NCI-H1092 (cell line): ENCODE data around the gene ZBED6.
"Not testable (repeated sequence)": the region's sequence is repeated elsewhere in the genome, so short reads cannot be mapped to it uniquely, and the experiment has no call there.

Experiments used
- DNase-seq: peaks from one replicate; lab custom pipeline; 2025; lab: John Stamatoyannopoulos, UW

Gene ZBED6

DNA sequence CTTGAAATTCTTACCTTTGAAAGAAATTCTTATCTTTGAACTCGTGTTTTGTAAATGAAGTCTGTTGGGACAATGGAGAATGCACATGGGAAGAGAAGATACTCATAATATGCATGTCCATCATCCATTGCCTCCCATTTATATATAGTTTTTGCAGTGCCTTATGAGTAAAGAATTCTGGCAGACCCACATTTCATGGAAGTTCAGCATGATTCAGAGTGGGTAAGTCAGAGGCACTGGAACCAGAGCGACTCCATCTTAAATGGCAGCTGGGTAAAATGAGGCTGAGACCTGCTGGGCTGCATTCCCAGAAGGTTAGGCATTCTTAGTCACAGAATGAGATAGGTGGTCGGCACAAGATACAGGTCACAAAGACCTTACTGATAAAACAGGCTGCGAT lies 16.6 kb upstream of the ZBED6 start:
- no peak for DNase-seq

GRCh38 chr1:203781962-203782361 lies 13.5 kb upstream of the ZBED6 start:
- DNase-seq: no peak

DNA sequence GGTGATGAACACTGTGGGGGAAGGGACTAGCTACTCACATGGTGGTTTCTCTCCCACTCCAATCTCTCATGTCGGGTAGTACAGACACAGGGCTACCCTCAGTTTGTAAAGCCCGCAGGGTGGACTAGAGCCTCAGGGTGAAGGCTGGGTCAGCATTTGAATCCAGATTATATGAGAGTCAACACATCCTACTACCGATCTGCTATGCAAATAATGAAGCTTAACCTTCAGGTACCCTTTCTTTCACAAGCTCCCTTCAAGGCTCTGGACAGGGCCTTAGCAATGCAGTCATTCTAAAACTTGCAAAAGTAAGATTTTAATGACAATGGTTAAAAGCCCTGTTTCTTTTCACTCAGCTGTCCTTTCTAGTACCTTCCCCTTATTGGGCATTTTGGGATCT lies 5.5 kb upstream of the ZBED6 start:
- DNase-seq: no peak

DNA sequence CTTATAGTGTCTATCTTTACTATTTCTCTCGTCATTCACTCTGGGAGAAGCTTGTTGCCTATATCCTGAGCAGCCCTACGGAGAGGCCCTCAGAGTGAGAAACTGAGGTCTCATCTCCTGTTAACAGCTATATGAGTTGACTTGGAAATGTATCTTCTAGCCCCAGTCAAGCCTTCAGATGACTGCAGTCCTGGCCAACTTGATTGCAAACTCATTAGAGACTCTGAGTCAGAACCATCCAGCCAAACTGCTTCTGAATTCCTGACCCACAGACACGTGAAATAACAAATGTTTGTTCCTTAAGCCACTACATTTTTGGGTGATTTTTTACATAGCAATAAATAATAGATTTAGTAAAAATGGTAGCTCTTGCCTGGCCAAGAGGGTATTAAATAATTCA lies 3.9 kb upstream of the ZBED6 start:
- DNase-seq: no peak

- DNase-seq: no peak
These were observed 2.9 kb upstream of the ZBED6 start for GRCh38 chr1:203792486-203792885.

DNA sequence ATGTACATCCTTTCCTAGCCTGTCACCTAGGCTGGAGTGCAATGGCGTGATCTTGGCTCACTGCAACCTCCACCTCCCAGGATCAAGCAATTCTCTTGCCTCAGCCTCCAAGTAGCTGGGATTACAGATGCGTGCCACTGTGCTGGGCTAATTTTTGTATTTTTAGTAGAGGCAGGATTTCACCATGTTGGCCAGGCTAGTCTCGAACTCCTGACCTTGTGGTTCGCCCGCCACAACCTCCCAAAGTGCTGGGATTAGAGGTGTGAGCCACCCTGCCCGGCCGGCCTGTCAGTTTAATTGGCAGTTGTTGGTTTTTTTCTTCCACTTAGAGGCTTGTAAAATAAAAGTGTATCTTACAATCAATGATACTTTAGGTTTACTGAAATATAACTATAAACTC lies 1.9 kb upstream of the ZBED6 start:
- DNase-seq: not testable (repeated sequence)

DNA sequence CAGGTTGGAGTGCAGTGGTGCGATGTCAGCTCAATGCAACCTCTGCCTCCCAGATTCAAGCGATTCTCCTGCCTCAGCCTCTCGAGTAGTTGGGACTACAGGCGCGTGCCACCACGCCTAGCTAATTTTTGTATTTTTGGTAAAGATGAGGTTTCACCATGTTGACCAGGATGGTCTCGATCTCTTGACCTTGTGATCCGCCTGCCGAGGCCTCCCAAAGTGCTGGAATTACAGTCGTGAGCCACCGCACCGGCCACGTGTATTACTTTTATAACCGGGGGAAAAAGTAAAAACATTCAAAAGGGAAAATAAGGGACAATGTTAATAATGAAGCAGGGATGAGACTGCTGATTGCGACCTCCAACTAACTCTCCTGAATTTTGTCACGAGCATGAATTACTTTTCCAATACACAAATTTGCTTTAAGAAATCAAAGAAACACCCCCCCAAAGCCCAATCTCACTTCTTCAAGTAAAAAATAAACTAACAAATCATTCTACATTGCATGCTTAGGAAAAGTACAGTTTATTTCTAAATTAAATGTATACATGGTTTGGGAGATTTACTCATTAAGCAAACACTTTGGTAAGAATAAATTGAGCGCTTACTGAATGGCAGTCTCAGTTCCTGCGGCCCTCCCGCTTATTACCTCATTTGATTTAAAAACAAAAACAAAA lies 521 bp upstream of the ZBED6 start:
- no peak for DNase-seq

DNA sequence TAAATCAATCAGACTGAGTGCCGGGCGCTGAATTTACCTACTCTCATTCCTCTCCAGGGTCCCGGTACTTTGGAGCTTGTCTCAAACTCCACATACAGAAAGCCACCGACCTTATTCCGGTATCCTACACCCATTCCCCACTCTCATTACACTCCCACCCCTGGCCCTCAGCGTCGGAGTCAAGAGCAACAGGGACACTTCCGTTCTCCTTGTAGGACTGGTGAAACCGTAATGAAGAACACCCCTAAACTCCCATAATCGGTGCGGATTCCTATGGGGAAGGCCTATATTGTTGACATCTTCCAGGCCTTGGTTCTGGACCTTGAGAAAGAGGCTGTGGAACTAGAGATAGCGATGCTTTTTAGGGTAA lies 798 bp downstream of the ZBED6 start:
- no peak for DNase-seq

DNA sequence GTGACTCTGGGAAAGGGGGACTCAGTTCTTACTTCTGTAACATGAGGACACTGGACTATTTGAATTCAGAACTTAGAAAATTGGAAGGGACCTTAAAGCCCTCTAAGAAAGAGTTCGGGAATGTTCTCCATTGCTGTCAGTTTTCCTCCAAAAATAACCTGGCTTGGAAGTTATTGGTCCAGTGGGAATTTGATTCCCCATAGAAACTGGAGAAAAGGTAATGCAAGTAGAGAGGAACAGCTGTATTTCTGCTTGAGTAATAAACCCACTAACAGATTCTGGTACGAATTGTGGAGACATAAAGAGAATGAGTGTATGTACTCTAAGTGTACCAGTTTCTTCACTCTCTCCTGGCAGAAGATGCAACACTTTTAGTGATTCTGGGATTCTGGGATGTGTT lies 1.8 kb downstream of the ZBED6 start:
- DNase-seq: no peak

DNA sequence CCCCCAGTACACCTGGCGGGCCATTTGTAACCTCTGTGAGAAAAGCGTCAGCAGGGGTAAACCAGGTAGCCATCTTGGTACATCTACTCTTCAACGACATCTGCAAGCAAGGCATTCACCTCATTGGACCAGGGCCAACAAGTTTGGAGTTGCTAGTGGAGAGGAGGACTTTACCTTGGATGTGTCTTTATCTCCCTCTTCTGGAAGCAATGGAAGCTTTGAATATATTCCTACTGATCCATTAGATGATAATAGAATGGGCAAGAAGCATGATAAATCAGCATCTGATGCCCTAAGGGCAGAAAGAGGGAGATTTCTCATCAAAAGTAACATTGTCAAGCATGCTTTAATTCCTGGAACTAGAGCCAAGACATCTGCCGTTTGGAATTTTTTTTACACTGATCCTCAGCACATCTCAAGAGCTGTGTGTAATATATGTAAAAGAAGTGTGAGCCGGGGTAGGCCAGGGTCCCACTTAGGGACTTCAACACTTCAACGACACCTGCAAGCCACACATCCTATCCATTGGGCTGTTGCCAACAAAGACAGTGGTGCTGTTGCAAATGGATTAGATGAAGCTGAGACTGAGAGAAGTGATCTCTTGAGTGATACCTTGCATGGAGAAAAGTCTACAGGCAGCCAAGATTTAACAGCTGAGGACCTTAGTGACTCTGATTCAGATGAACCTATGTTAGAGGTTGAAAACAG lies 2.7 kb downstream of the ZBED6 start:
- no peak for DNase-seq

- no peak for DNase-seq
These were observed 3.7 kb downstream of the ZBED6 start for GRCh38 chr1:203799157-203799556.

- DNase-seq: no peak
These were observed 4.5 kb downstream of the ZBED6 start for GRCh38 chr1:203799971-203800370.

DNA sequence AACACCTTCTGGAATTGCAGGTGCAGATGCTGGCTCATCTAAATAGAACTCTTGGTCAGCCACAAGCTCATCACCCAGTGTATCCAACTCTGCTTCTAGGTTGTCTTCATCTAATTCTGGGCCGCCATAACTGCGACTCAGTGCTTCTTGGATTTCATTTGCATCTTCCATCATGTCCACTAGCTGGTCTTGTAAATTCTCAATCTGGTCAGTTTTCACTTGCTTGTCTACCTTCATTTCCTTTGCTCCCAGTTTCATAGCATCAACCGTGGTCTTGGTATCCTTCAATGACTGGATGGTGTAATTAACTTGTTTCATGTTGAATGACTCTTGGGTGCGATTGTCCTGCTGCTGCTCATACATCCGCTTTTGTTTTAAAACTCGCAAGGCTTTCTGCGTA lies 10.3 kb downstream of the ZBED6 start:
- no peak for DNase-seq

- DNase-seq: no peak
These were observed 11.8 kb downstream of the ZBED6 start for GRCh38 chr1:203807196-203807595.

DNA sequence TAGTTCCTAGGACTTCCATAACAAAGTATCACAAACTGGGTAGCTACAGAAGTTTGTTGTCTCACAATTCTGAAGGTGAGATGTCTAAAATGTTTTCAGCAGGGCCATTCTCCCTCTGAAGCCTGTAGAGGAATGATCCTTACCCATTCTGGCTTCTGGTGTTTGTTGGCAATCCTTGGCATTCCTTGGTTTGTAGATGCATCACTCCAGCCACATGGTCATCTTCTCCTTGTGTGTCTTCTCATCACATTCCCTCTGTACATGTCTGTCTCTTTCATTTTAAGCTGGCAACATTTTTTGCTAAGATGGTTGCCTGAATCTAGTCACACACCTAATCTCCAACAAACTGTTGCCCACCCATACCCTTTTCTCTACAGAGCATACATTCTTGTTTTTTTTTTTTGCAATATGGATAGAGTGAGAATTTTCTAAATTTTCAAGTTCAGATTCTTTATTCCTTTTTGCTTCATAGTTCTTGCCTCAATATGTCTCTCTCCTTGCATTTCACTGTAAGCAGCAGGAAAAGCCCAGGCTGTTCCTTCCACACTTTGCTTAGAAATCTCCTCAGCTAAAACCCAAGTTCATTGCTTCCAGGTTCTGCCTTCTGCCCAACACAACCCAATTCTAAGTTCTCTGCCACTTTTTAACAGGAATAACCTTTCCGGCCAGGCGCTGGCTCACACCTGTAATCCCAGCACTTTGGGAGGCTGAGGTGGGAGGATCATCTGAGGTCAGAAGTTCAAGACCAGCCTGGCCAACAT lies 18.3 kb downstream of the ZBED6 start:
- no peak for DNase-seq

DNA sequence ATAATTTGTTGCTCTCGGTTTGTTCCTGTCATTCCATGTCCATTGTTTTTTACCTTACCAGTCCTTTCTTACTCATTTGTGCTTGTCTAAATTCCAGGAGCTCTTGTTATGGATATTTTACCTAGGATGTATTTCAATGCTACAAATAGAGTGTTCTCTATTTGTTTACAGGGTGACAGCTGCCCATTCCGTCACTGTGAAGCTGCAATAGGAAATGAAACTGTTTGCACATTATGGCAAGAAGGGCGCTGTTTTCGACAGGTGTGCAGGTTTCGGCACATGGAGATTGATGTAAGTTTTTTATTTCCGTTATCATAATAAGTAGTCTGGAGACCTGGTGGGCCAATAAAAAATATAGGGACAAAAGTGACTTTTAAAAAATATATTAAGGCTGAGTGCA lies 23.0 kb downstream of the ZBED6 start:
- no peak for DNase-seq

DNA sequence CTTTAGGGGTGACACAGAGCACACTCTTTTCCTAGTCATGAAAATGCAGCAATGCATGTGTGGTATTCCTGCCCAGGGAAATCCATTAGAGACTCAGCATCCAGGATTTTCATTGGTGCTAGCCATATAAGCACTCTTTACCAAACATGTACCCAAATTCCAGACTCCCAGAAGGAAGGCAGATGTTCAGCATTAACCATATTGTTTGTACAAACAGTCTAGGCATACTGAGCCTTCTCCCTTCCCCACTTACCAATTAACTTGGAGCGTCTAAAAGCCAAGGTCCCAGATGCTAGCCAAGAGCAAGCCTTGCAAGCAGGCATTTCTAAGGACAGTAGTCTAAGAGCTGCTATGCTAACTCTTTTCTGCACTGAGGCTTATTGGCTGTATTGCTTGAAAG lies 27.9 kb downstream of the ZBED6 start:
- no peak for DNase-seq

DNA sequence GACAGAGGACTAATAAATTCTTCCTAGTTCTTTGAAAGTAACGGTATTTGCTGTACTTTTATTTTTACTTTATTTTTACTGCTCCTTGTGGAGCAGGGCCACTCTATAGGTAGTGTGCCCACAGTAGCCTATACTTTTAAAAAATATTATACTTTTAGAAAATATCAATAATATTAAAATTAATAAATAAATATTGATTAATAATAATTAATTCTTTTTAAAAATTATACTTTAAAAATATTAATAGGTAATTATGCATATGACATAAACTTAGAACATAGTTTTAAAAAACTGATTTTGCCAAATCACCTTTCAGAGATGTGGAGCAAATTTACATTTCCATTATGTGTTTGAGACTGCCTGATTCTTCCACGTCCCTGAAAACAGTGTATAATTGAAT lies 30.8 kb downstream of the ZBED6 start:
- DNase-seq: no peak

DNA sequence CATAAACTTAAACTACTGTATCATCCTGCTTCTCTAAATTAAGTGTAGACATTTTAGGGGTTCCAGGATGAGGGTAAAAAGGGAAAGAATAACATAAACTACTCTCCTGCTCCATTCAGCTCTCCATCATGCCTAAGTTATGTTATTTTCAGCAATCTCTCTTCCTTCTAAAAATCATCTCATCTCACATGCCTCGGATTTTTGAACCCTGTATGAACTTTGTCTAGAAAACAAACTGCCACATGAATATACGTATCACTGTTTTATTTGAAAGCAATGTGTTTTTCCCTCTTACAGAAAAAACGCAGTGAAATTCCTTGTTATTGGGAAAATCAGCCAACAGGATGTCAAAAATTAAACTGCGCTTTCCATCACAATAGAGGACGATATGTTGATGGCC lies 32.6 kb downstream of the ZBED6 start:
- DNase-seq: no peak

DNA sequence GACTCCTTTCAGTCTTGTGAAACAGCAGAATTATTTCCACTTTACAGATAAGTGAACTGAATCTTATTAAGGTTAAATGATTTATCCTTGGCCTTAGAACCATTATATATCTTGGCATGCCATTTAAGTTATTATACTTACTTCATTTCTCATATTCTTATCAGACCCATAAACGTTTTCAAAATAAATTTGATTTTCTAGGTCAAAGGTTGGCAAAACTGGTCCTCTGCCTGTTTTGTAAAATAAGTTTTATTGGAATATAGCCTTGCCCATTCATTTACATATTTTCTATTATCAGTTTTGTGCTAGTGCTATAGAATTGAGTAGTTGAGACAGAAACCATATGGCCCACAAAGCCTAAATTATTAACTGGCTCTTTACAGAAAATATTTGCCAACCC lies 33.1 kb downstream of the ZBED6 start:
- no peak for DNase-seq

GRCh38 chr1:203829247-203829646 lies 33.8 kb downstream of the ZBED6 start:
- DNase-seq: not testable (repeated sequence)

DNA sequence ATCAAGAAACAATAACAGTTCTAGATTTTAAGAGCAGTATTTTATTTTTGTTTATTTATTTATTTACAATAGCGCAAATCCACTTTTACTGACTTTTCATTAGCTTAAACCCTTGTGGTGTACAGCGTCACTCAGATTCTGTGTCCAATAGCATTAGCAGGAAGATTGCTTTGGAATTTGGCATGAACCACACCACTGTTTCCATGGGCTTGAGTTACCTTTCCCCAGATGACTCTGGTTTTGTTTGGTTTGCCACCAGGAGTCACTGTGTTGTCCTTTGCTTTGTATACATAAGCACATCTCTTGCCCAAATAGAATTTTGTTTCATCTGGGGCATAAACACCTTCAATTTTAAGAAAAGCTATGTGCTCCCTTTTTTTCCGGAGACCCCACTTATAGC lies 40.1 kb downstream of the ZBED6 start:
- no peak for DNase-seq

DNA sequence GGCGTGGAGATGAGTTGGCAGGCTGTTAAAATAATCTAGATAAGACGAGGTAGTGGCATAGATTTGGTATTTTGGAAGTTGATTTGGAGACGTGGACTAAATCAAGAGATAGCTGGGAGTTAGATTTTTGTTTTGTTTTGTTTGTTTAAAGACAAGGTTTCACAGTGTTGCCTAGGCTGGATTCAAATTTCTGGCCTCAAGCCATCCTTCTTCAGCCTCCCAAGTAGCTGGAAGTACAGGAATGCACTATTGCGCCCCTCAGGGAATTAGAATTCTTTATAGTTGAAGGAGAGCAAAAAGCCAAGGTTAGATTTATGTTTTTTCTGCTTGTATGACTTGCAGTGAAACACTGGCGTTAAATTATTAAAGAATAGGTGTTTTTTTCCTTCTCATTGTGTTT lies 43.7 kb downstream of the ZBED6 start:
- no peak for DNase-seq
